Measurements from ENCODE around the gene NELL1. TPM values are rescaled to one million over a fixed set of nuclear protein-coding genes. Genes with fewer than 3 reads are reported as not detected.

Gene NELL1
- total and polyA plus RNA-seq, 2 experiments from 2014 or later, result not detected

DNA sequence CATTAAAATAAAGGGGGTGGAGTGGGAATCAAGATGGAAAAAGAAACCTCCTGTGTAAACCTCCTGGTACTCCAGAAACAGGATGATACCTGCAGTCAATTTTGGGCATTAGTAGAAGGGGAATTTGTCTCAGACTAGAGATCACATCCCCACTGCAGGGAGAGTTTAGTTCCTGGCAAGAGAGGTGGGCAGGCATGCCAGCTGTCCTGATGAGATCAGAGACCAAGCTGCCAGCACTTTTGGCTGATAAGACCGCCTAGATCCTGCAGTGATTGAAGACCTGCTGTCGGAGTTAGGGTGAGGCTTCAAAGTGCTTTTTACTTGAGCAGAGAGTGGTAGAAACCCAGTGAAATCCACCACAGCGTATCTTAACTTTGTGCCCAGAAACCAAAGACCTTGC, 29.7 kb upstream of the NELL1 start:
- Histone ChIP-seq H3K27ac (no peak overlapping the region), H2AFZ (no peak overlapping the region), H4K20me1 (ENCODE audit: insufficient read depth) (no peaks in the 10 kb centered on the region), H3K4me2 (ENCODE audit: unreplicated experiment) (no peak overlapping the region), H3K9me3 (ENCODE audit: low read depth) (no peaks in the 10 kb centered on the region), H3K9ac (no peak overlapping the region), H3K4me3 (no peak overlapping the region), H3F3A (ENCODE audit: insufficient read depth) (no peaks in the 10 kb centered on the region), H3K79me2 (ENCODE audit: insufficient read depth) (no peaks in the 10 kb centered on the region), H3K27me3 (replicated peaks; ENCODE audit: insufficient read depth) (no peaks in the 10 kb centered on the region), H3K4me1 (ENCODE audit: insufficient read depth) (no peaks in the 10 kb centered on the region), H3K9me2 (ENCODE audit: insufficient read depth) (no peaks in the 10 kb centered on the region), H3K36me3 (ENCODE audit: low read depth) (no peaks in the 10 kb centered on the region)
- TF ChIP-seq EZH2phosphoT487 (IDR thresholded peaks at IDR 0.05; ENCODE audit: insufficient read depth, low read depth) (no peak), EZH2 (IDR thresholded peaks at IDR 0.05; ENCODE audit: insufficient read depth, poor library complexity, severe bottlenecking) (no peak)
- no peak for DNase-seq
- 26 to 30% methylated on average over 3 of the region's 3 CpGs for WGBS, 2 experiments (ENCODE audit: low coverage in 1 of 2, low lambda C conversion rate in 2 of 2, missing lambda C conversion rate in 2 of 2)
- in situ Hi-C loops (cut with MboI), result loop anchor here (25.0 kb wide), 1 partner anchor 873 kb away; no protein-coding TSS in a partner anchor

DNA sequence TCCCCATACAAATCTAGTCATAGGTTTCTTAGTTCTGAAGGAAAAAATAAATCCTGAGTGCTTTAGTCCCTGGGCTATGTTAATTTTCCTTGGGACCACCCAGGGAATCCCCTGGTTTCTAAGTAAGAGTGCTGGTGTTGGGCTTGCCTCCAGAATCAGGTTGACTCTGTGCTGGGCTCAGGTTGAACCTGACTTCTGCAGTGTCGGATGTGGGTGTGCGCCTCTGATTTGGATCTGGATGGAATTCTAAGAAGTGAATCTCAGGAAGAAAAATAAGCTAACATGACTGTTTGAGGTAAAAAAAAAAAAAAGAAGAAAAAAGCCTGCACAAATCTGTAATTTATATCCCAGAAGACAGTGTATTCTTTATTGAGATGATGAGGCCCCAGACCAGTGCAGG, 29.0 kb upstream of the NELL1 start:
- in situ Hi-C loops (cut with MboI), result loop anchor here (25.0 kb wide), 1 partner anchor 872 kb away; no protein-coding TSS in a partner anchor
- no peak overlapping the region for H3K4me3 ChIP-seq

DNA sequence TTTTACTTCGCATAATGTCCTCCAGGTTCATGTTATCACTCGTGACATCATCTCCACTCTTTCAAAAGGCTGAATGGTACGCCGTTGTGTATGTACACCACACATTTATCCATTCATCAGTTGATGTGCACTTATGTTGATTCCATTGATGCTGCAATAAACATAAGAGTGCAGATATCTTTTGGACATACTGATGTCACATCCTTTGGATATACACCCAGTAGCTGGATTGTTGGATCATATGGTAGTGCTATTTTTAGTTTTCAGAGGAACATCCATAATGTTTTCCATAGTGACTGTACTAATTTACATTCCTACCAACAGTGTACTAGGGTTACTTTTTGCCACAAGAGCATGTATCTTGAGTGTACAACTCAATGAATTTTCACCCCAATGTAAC, 25.0 kb upstream of the NELL1 start:
- Histone ChIP-seq H3K27ac (no peak overlapping the region), H4K20me1 (ENCODE audit: insufficient read depth) (no peaks in the 10 kb centered on the region), H3K4me2 (ENCODE audit: unreplicated experiment) (no peak overlapping the region), H3F3A (ENCODE audit: insufficient read depth) (no peaks in the 10 kb centered on the region), H3K4me3 (no peak overlapping the region), H3K36me3 (ENCODE audit: low read depth) (no peaks in the 10 kb centered on the region), H3K9me3 (ENCODE audit: low read depth) (no peaks in the 10 kb centered on the region), H3K9me2 (ENCODE audit: insufficient read depth) (no peaks in the 10 kb centered on the region), H2AFZ (no peak overlapping the region), H3K27me3 (replicated peaks; ENCODE audit: insufficient read depth) (no peaks in the 10 kb centered on the region), H3K9ac (no peak overlapping the region), H3K79me2 (ENCODE audit: insufficient read depth) (no peaks in the 10 kb centered on the region), H3K4me1 (ENCODE audit: insufficient read depth) (no peaks in the 10 kb centered on the region)
- in situ Hi-C loops (cut with MboI), result loop anchor here (25.0 kb wide), 1 partner anchor 868 kb away; no protein-coding TSS in a partner anchor
- WGBS, 2 experiments (ENCODE audit: low coverage in 1 of 2, low lambda C conversion rate in 2 of 2, missing lambda C conversion rate in 2 of 2), result 16 to 30% methylated on average over 4 of the region's 4 CpGs
- TF ChIP-seq EZH2phosphoT487 (IDR thresholded peaks at IDR 0.05; ENCODE audit: insufficient read depth, low read depth) (no peak), EZH2 (IDR thresholded peaks at IDR 0.05; ENCODE audit: insufficient read depth, poor library complexity, severe bottlenecking) (no peak)
- DNase-seq, result no peak

More for the DNA sequence above, 29.0 kb upstream of the NELL1 start:
- H3K9ac ChIP-seq, result no peak overlapping the region
- H3K27ac ChIP-seq, result no peak overlapping the region
- no peaks in the 10 kb centered on the region for H3K4me1 ChIP-seq (ENCODE audit: insufficient read depth)
- H3K79me2 ChIP-seq (ENCODE audit: insufficient read depth), result no peaks in the 10 kb centered on the region
- no peak overlapping the region for H3K4me2 ChIP-seq (ENCODE audit: unreplicated experiment)
- H3K27me3 ChIP-seq (replicated peaks; ENCODE audit: insufficient read depth), result no peaks in the 10 kb centered on the region
- no peak overlapping the region for H2AFZ ChIP-seq
- no peaks in the 10 kb centered on the region for H3F3A ChIP-seq (ENCODE audit: insufficient read depth)
- no peaks in the 10 kb centered on the region for H4K20me1 ChIP-seq (ENCODE audit: insufficient read depth)
- no peaks in the 10 kb centered on the region for H3K36me3 ChIP-seq (ENCODE audit: low read depth)
- H3K9me2 ChIP-seq (ENCODE audit: insufficient read depth), result no peaks in the 10 kb centered on the region
- no peak for DNase-seq
- TF ChIP-seq EZH2 (IDR thresholded peaks at IDR 0.05; ENCODE audit: insufficient read depth, poor library complexity, severe bottlenecking) (no peak), EZH2phosphoT487 (IDR thresholded peaks at IDR 0.05; ENCODE audit: insufficient read depth, low read depth) (no peak)
- WGBS, 2 experiments (ENCODE audit: low coverage in 1 of 2, low lambda C conversion rate in 2 of 2, missing lambda C conversion rate in 2 of 2), result 65 to 79% methylated on average over 2 of the region's 2 CpGs
- H3K9me3 ChIP-seq (ENCODE audit: low read depth), result no peaks in the 10 kb centered on the region

DNA sequence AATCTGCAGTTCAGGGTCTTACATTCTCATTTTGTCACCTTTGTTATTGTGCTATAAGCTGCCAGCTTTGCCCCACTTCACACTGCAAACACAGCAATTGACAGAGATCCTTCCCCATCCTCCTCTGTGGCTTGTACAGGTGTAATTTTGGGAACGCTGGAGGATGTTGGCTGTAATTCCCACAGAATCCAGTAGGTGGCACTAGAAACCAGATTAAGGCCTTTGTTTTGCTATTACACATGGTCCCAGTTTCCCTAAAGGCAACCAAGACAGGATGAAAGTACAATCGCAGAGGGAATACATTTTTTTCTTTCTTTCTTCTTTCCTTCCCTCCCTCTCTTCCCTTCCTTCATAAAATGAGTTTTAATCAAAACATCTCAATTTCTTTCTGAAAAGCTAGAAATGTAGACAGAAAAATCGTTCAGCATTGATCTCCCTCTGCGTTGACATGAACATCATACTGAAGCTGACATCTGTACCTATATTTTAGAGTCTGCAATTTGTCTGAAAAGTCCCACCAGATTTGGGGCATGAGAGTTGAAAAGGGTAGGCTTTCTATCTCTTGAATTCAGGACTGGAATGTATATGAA, 21.3 kb upstream of the NELL1 start:
- H3K9me3 ChIP-seq (ENCODE audit: low read depth), result no peaks in the 10 kb centered on the region
- no peak overlapping the region for H2AFZ ChIP-seq
- no peak overlapping the region for H3K4me2 ChIP-seq (ENCODE audit: unreplicated experiment)
- WGBS, 2 experiments (ENCODE audit: low coverage in 1 of 2, low lambda C conversion rate in 2 of 2, missing lambda C conversion rate in 2 of 2), result 35 to 36% methylated on average over 4 of the region's 4 CpGs
- H3K27ac ChIP-seq, result no peak overlapping the region
- no peaks in the 10 kb centered on the region for H3K9me2 ChIP-seq (ENCODE audit: insufficient read depth)
- H3K4me3 ChIP-seq, result no peak overlapping the region
- H3F3A ChIP-seq (ENCODE audit: insufficient read depth), result no peaks in the 10 kb centered on the region
- TF ChIP-seq EZH2phosphoT487 (IDR thresholded peaks at IDR 0.05; ENCODE audit: insufficient read depth, low read depth) (no peak), EZH2 (IDR thresholded peaks at IDR 0.05; ENCODE audit: insufficient read depth, poor library complexity, severe bottlenecking) (no peak)
- in situ Hi-C loops (cut with MboI), result loop anchor here (25.0 kb wide), 1 partner anchor 864 kb away; no protein-coding TSS in a partner anchor
- no peaks in the 10 kb centered on the region for H4K20me1 ChIP-seq (ENCODE audit: insufficient read depth)
- no peaks in the 10 kb centered on the region for H3K79me2 ChIP-seq (ENCODE audit: insufficient read depth)
- DNase-seq, result peak; percentile 52
- H3K27me3 ChIP-seq (replicated peaks; ENCODE audit: insufficient read depth), result no peaks in the 10 kb centered on the region
- no peaks in the 10 kb centered on the region for H3K36me3 ChIP-seq (ENCODE audit: low read depth)
- H3K4me1 ChIP-seq (ENCODE audit: insufficient read depth), result no peaks in the 10 kb centered on the region
- no peak overlapping the region for H3K9ac ChIP-seq
